C4-2B (cell line): ENCODE measurements around the gene XPO6.
"Not testable (repeated sequence)": the region's sequence is repeated elsewhere in the genome, so short reads cannot be mapped to it uniquely, and the experiment has no call there.

Experiments
- H3K27ac ChIP-seq: fragments of 450-650 bp; 2 replicates; pipeline ENCODE4 v1.5.1; 2017
- ZFX ChIP-seq: fragments of 450-650 bp; IDR thresholded peaks from 2 replicates; pipeline ENCODE4 v1.6.1; 2017
- TF ChIP-seq, protein P1 (sequence below): fragments of 450-650 bp; conservative IDR thresholded peaks from 2 replicates; pipeline ENCODE4 v1.5.1; 2017; ENCODE audit warnings: mild to moderate bottlenecking

Gene XPO6

DNA sequence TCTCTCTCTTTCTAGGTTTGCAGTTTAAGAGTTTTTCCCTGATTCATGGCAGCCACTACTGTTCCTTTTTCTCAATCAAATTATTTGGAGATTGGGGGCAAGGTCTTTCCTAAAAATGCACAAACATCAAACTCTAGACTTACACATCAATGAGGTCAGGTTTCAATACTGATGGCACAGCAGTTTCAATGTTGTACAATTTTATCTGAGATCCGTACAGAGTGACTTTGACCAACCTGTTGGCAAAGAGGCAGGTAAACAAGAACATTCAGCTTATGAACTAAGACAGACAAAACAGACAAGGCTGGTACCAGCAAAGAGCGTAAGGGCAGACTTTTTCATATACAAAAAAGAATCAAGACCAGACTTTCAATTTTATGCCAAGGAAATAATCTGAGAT is 90.2 kb downstream of the XPO6 start:
- TF ChIP-seq, protein P1, sequence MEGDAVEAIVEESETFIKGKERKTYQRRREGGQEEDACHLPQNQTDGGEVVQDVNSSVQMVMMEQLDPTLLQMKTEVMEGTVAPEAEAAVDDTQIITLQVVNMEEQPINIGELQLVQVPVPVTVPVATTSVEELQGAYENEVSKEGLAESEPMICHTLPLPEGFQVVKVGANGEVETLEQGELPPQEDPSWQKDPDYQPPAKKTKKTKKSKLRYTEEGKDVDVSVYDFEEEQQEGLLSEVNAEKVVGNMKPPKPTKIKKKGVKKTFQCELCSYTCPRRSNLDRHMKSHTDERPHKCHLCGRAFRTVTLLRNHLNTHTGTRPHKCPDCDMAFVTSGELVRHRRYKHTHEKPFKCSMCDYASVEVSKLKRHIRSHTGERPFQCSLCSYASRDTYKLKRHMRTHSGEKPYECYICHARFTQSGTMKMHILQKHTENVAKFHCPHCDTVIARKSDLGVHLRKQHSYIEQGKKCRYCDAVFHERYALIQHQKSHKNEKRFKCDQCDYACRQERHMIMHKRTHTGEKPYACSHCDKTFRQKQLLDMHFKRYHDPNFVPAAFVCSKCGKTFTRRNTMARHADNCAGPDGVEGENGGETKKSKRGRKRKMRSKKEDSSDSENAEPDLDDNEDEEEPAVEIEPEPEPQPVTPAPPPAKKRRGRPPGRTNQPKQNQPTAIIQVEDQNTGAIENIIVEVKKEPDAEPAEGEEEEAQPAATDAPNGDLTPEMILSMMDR: no peak
- no peak for TF ChIP-seq ZFX
- H3K27ac ChIP-seq: no peak overlapping the region

DNA sequence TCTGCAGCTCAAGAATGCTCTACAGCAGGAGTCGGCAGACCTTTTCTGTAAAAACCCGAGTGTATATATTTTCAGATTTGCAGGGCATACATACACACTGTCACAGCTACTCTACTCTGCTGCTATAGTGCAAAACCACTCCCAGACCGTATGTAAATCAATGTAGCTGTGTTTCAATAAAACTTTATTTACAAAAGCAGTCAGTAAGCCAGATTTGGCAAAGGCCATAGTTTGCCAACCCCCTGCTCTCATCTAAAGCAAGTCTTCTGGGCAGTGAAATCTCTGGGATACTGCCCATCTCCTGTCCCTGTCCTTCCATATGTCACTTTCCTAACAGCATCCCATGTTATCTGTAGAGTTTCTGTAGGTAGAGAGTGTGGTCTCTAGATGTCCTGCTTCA is 91.0 kb downstream of the XPO6 start:
- H3K27ac ChIP-seq: no peak overlapping the region
- TF ChIP-seq, protein P1: no peak
- TF ChIP-seq ZFX: no peak

DNA sequence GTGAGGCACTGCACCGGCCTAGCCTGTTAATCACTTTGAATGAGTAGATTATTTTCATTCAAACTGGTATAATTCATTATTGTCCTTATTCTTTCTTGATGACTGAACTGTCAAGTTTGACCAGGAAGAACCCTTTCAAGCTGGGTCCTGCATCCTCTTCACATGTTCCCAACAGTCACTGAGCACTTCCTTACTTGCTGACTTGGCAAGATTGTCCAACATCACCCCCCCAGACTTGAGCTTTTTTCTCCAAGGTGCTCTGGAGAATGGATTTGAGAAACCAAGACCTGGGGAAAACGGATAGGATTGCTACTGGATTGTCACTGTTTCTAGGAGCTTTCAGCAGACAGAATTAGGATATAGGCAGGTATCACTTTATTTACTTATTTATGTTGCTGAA is 93.1 kb downstream of the XPO6 start:
- TF ChIP-seq, protein P1: no peak
- TF ChIP-seq ZFX: no peak
- H3K27ac ChIP-seq: no peak overlapping the region

DNA sequence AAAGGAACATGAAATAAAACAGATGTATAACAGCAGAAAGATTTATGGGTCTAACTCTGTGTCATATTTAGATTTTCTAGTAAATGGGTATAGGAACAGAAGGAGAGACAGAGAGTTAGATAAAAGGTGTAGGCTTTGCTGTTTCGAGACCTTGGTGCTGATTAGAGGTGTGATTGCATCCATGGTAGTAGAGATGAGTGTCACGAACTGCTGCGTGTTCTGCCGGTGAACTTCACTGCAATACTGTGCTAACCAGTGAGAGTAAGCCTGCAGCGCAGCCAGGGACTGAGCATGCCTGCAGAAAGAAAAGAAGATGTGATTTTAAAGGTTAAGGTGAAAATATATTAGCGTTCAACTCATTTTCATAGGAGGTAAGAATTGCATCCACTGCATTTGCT is 94.6 kb downstream of the XPO6 start:
- TF ChIP-seq, protein P1: no peak
- no peak for TF ChIP-seq ZFX
- no peak overlapping the region for H3K27ac ChIP-seq

DNA sequence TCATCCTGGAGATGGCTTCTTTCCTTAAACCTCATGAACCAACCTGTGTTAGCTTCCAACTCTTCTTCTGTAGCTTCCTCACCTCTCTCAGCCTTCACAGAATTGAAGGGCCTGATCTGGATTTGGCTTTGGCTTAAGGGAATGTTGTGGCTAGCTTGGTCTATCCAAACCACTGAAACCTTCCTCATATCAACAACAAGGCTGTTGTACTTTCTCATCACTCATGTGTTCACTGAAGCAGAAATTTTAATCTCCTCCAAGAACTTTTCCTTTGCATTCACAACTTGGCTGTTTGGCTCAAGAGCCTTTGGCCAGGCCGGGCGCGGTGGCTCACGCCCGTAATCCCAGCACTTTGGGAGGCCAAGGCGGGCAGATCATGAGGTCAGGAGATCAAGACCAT is 95.9 kb downstream of the XPO6 start:
- not testable (repeated sequence) for H3K27ac ChIP-seq

DNA sequence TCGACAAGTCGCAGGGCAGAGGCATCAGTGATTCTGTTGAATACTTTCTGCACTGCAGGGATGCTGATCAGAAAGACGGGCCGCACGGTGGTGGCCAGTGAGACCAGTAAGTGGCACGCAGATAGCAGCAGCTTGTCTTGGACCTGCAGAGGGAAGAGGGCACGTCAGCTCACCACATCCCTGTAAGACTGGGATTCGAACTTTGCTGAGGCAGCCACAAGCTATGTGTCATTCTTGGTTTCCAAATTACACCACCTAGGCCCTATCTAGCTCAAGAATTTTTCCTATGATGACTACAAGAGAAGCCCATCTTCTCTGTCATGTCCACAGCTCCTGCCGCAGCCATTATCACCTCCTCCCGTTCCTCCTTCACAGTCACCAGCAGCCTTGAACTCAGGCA is 98.9 kb downstream of the XPO6 start:
- no peak for TF ChIP-seq ZFX
- TF ChIP-seq, protein P1: no peak
- H3K27ac ChIP-seq: no peak overlapping the region

DNA sequence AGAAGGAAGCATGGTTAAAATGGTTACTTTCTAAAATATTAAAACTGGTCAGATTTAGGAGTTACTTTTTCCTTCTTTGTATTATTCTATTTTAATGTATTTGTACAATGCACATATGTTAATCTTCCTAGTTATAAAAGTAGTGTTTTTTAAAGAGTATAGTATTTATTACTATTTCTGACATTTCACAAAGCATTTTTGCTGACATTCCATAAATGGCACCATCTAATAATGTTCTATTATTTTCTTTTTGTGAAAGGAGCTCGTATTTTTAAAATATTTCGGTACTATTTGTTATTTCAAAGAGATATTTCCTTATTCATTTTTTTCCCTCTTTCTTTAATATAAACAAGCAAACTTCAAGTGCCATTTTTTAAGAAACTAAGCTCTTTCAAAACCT is 100.8 kb downstream of the XPO6 start:
- no peak overlapping the region for H3K27ac ChIP-seq
- TF ChIP-seq ZFX: no peak
- TF ChIP-seq, protein P1: no peak

DNA sequence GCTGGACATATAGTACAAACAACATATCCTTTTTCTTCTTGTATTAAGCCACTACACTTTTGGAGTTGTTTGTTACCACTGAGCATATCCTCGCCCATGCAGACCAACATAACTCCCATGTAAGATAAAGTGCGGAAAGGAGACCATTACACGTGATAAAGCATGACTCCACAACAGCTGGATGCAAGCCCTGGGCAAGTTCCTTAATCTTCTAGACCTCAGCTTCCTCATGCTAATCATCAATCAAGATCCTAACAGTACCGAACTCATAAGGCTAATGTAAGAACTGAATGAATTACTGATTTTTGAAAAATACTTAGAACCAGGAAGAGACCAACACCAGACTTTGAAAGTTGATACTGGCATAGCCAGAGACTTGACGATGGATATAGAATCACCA is 101.3 kb downstream of the XPO6 start:
- TF ChIP-seq, protein P1: no peak
- no peak for TF ChIP-seq ZFX
- H3K27ac ChIP-seq: no peak overlapping the region
